B cell (primary cell): ENCODE results near the gene CACNB4.

ENCODE experiments used
- CTCF ChIP-seq: fragments of 200-600 bp; IDR thresholded peaks from one replicate; pipeline ENCODE4 v1.8.0; 2022; ENCODE audit warnings: antibody characterized with exemption, mild to moderate bottlenecking
- EZH2 ChIP-seq: IDR thresholded peaks from 2 replicates; pipeline ENCODE4 v1.6.1; 2012; ENCODE audit warnings: borderline replicate concordance, low read depth, mild to moderate bottlenecking, moderate library complexity, low read length; ENCODE audit not compliant: insufficient read depth, poor library complexity, severe bottlenecking

- TF ChIP-seq CTCF (no peak), EZH2 (no peak)
Measured at GRCh38 chr2:152068226-152068625, 30.6 kb downstream of the CACNB4 start.
